Psoas muscle (tissue), 8 donors: ENCODE measurements around the gene PTGER1. TPM values are rescaled to one million over a fixed set of nuclear protein-coding genes. Genes with fewer than 3 reads are reported as not detected.

Source experiments
- ATAC-seq, 4 donors: fragments of 200-7000 bp; cut with Tn5 transposase; one replicate each; pipeline ENCODE4 v1.9.1; 2020; ENCODE audit warnings: moderate library complexity in 3 of 4, mild to moderate bottlenecking in 2 of 4
- DNase-seq, 2 donors: peaks; one replicate each; pipeline ENCODE4 v3.0.0-alpha.2; 2020
- H3K27ac ChIP-seq: fragments of 200-600 bp; one replicate; pipeline ENCODE4 v1.8.0; 2022
- H3K27me3 ChIP-seq, 3 donors: fragments of 200-600 bp in 1 of 3; one replicate each; pipeline versions ENCODE4 v1.6.1 to v1.8.0; 2013 to 2022; ENCODE audit warnings: low read length in 2 of 3, mild to moderate bottlenecking in 2 of 3, moderate library complexity in 1 of 3; ENCODE audit not compliant: insufficient read depth in 3 of 3
- H3K36me3 ChIP-seq, 2 donors: fragments of 200-600 bp in 1 of 2; one replicate each; pipeline versions ENCODE4 v1.6.1 to v1.8.0; 2013 to 2022; ENCODE audit warnings: low read depth in 1 of 2, mild to moderate bottlenecking in 1 of 2, moderate library complexity in 1 of 2; ENCODE audit not compliant: insufficient read depth in 1 of 2
- H3K4me1 ChIP-seq: fragments of 200-600 bp; one replicate; pipeline ENCODE4 v1.8.0; 2022
- H3K4me3 ChIP-seq: fragments of 200-600 bp; one replicate; pipeline ENCODE4 v1.8.0; 2022; ENCODE audit warnings: mild to moderate bottlenecking
- H3K9me3 ChIP-seq: fragments of 200-600 bp; one replicate; pipeline ENCODE4 v1.8.0; 2022
- WGBS, 3 donors: extraction: QIAGEN DNeasy Blood & Tissue Kit; methylation state at CpG; one replicate each; pipeline versions ENCODE4 v1.1.6 to v1.1.7; 2013; 5-methylcytosine and 5-hydroxymethylcytosine counted together
- intact Hi-C, 2 donors: fragments of 100-400 bp; cut with DNase I; formaldehyde crosslinking; loops; one replicate each; pipeline versions ENCODE4 v1.11.0 to v1.14.2; 2022
- polyA plus RNA-seq, 3 donors: library from polyadenylated mRNA; stranded (reverse); fragments of 200-250 nt; gene quantifications; one replicate each; pipeline ENCODE4 v1.2.3, GENCODE V29; 2013
- total RNA-seq, 4 donors: library from RNA; stranded (reverse); fragmentation: NEBNext Ultra II Directional in 2 of 4; extraction: Animal tissue kit (Norgen Biotek cat#: 25700) in 2 of 4; gene quantifications; one replicate each; pipeline versions ENCODE4 v1.2.1 to v1.2.4, GENCODE V29; 2021 to 2023
- TF ChIP-seq, protein P1 (sequence below): fragments of 200-600 bp; IDR thresholded peaks from one replicate; pipeline ENCODE4 v1.8.0; 2022; ENCODE audit warnings: antibody characterized with exemption
- donor health status: healthy with polysubstance abuse.
- donor health status: DM: no; HTN: no; CAD: no; lungs with moderate emphysema.
- donor health status: Bipolar disorder and iron deficiency.
- donor health status: healthy.
- donor health status: DM: yes; HTN: yes; CAD: no.
- donor health status: DM: no; HTN: no; CAD: no.
- donor health status: DM: no; HTN: no; CAD: no.
- donor health status: DM: yes; HTN: yes; CAD: no.

The PTGER1 gene
- total and polyA plus RNA-seq, 7 donors: 0.05 to 0.25 (median 0.10) TPM; not detected in 2

DNA sequence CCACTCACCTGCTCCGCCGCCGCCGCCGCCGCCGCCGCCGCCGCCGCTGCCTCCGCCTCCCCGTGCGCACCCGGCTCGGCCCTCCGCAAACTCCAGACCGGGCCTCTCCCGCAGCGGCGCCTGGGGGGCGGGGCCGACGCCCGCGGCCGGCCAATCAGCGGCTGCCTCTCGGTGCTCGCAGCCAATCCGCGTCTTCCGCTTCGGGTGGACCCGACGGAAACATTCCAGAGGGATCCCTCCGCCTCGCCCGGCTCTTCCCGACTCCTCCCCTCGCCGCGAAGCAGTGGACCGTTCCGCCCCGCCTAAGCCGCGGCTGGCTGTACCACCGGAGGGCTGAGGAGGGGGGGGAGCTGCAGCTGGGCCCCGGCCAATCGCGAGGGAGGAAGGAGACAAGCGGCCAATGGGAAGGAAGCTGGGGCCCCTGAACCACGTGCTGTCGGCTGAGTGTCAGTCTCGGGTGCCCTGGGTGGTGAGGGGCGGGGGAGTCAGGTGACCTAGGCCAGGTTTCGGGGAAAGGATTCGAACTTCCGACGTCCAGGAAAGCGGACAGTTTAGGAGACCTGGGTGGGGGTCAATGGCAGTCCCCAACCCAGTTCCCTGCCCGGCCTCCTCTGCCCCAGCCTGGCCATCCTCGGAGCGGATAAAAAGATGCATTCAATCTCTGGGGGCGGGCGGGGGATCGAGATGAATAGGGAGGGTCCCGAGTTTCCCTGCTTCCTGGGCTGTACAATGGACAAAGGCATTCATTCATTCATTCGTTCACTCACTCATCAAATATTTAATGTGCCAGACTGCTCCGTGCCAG, 21.1 kb upstream of the PTGER1 start, which contains the start of gene GIPC1:
GIPC1 (minus strand) TSS at position 99 of the 805 bp plus-strand sequence. CDS start 13,151 bp downstream, outside the sequence.
- Histone ChIP-seq H3K9me3 (no peaks in the 10 kb centered on the region), H3K4me3 (peak within 1 kb of the TSS; percentile 84), H3K27ac (peak within 1 kb of the TSS; percentile 37), H3K4me1 (peaks cover 11% of the 10 kb centered on the region), H3K36me3 (peaks cover 0 to 6% of the 10 kb centered on the region in 2 donors), H3K27me3 (no peaks in the 10 kb centered on the region)
- peak; percentile 97 to 98 (median 97) for ATAC-seq
- intact Hi-C loops: no loop called here
- TF ChIP-seq, protein P1, sequence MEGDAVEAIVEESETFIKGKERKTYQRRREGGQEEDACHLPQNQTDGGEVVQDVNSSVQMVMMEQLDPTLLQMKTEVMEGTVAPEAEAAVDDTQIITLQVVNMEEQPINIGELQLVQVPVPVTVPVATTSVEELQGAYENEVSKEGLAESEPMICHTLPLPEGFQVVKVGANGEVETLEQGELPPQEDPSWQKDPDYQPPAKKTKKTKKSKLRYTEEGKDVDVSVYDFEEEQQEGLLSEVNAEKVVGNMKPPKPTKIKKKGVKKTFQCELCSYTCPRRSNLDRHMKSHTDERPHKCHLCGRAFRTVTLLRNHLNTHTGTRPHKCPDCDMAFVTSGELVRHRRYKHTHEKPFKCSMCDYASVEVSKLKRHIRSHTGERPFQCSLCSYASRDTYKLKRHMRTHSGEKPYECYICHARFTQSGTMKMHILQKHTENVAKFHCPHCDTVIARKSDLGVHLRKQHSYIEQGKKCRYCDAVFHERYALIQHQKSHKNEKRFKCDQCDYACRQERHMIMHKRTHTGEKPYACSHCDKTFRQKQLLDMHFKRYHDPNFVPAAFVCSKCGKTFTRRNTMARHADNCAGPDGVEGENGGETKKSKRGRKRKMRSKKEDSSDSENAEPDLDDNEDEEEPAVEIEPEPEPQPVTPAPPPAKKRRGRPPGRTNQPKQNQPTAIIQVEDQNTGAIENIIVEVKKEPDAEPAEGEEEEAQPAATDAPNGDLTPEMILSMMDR: no peak
- peak; percentile 97 to 98 for DNase-seq
- 2 to 4% (median 3%) methylated on average over 39 to 71 of the region's 71 CpGs for WGBS, 3 donors

GRCh38 chr19:14495672-14496028, 20.5 kb upstream of the PTGER1 start:
- 1% methylated on average over 10 to 28 of the region's 28 CpGs for WGBS, 3 donors
- ATAC-seq (peak in 3 of 4 donors; percentile 0 to 6 (median 2)), DNase-seq (no peak)
- no peaks in the 10 kb centered on the region for H3K27me3 ChIP-seq
- TF ChIP-seq, protein P1: no peak
- H3K4me3 ChIP-seq: peak overlapping the region; percentile 84
- peaks cover 11% of the 10 kb centered on the region for H3K4me1 ChIP-seq
- intact Hi-C loops: no loop called here
- peak overlapping the region; percentile 37 for H3K27ac ChIP-seq
- H3K36me3 ChIP-seq: peaks cover 0 to 10% of the 10 kb centered on the region in 2 donors
- no peaks in the 10 kb centered on the region for H3K9me3 ChIP-seq

DNA sequence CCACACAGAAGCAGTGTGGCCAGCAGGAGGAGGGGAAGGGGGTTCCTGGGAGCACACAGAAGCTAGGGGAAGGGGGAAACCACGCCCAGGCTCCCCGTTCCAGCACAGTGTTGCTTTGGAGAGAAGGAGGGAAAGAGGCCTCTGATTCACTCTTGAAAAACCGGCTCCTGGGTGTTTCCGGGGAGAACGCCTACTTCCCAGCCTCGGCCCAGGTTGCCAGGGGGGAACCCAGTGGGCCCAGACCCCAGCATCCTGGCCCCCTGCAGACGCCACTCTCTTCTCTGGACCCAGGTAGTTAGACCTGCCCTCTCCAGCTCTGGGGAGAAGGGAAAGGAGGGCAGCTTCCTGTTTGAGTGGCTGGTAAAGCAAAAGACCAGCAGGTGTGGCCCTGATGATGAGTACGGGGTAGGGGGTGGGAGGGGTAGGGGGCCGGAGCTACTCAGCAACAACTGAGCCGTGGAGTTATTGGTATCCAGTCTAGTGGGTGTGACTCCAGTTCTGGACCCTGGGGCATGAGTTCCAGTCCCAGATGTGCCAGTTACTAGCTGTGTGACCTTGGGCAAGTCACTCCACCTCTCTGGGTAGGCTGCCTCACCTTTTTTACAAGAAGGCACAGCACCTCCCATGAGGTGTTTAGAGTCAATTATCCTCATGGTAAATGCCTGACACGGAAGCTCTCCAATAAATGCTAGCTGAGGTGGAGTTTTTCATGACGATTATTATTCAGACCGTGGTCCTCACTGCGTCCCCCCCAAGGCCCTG, 19.9 kb upstream of the PTGER1 start:
- H3K4me3 ChIP-seq: peak overlapping the region; percentile 84
- DNase-seq: no peak

GRCh38 chr19:14494411-14494810, 19.3 kb upstream of the PTGER1 start:
- TF ChIP-seq, protein P1: no peak
- no peaks in the 10 kb centered on the region for H3K27me3 ChIP-seq
- DNase-seq: no peak
- intact Hi-C loops: no loop called here
- no peak overlapping the region for H3K27ac ChIP-seq
- ATAC-seq: no peak
- peaks cover 0 to 23% of the 10 kb centered on the region in 2 donors for H3K36me3 ChIP-seq
- WGBS, 3 donors: 74 to 86% (median 77%) methylated on average over 4 of the region's 4 CpGs
- no peak overlapping the region for H3K4me3 ChIP-seq
- H3K9me3 ChIP-seq: no peaks in the 10 kb centered on the region
- peaks cover 11% of the 10 kb centered on the region for H3K4me1 ChIP-seq

More for the DNA sequence above, 19.9 kb upstream of the PTGER1 start:
- Histone ChIP-seq H3K36me3 (peaks cover 0 to 16% of the 10 kb centered on the region in 2 donors), H3K27me3 (no peaks in the 10 kb centered on the region), H3K27ac (peak overlapping the region; percentile 37), H3K9me3 (no peaks in the 10 kb centered on the region), H3K4me1 (peaks cover 11% of the 10 kb centered on the region)
- intact Hi-C loops: no loop called here
- TF ChIP-seq, protein P1: no peak
- WGBS, 3 donors: 31 to 46% (median 35%) methylated on average over 13 to 14 of the region's 14 CpGs
- no peak for ATAC-seq
